ENCODE results near the gene FSIP2.

Gene FSIP2

DNA sequence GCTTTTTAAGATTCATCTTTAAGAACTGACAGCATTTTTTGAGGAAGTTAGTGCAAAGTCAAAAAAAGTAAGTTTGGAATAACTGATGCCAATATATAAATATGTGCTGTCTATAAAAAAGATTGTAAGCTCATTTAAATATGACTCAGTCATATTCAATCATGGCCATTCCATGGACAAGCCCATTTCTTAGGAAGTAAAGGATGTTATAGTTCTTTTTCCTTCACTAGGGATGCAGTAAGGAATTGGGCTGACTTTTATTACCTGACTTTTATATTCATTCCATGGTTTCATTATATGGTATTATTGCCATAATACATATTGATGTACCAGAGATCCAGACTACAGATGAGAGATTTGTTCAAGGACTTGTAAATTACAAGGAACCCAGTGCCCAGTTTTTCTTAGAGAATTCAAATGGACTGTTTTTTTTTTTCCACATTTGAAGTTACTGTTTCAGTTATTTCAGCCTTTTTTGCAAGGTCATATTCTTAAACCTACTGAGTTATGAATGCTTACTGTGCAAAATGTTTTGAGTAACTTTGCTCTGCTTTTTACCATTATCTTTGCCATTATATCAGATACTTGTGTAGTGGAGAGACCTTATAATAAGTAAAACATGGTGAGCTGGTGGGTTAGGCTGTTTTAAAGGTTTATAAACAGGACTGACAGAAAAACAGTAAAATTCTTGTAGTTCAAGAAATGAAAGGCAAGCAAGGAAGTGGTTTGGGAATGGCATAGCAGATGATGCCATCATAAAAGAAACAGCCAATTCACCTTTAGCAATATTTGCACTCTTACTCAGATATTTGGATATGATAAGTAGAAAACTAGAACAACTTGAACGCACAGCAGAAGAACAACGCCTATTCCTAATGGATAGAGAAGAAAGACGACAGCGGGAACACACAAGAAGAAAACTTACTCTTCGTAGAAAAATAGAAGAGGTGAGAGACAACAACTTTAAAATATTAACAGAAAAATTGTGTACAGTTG, 7.6 kb downstream of the FSIP2 start:
- TF ChIP-seq ISL1 (CRISPR knock-in tag; IDR thresholded peaks at IDR 0.05): no peak
- TF ChIP-seq, protein P1, sequence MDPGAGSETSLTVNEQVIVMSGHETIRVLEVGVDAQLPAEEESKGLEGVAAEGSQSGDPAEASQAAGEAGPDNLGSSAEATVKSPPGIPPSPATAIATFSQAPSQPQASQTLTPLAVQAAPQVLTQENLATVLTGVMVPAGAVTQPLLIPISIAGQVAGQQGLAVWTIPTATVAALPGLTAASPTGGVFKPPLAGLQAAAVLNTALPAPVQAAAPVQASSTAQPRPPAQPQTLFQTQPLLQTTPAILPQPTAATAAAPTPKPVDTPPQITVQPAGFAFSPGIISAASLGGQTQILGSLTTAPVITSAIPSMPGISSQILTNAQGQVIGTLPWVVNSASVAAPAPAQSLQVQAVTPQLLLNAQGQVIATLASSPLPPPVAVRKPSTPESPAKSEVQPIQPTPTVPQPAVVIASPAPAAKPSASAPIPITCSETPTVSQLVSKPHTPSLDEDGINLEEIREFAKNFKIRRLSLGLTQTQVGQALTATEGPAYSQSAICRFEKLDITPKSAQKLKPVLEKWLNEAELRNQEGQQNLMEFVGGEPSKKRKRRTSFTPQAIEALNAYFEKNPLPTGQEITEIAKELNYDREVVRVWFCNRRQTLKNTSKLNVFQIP (CRISPR knock-in tag; IDR thresholded peaks at IDR 0.05; ENCODE audit: borderline replicate concordance, low read depth): no peak
- TF ChIP-seq ZC3H10 (CRISPR knock-in tag; IDR thresholded peaks at IDR 0.05): no peak
- TF ChIP-seq, protein P2, sequence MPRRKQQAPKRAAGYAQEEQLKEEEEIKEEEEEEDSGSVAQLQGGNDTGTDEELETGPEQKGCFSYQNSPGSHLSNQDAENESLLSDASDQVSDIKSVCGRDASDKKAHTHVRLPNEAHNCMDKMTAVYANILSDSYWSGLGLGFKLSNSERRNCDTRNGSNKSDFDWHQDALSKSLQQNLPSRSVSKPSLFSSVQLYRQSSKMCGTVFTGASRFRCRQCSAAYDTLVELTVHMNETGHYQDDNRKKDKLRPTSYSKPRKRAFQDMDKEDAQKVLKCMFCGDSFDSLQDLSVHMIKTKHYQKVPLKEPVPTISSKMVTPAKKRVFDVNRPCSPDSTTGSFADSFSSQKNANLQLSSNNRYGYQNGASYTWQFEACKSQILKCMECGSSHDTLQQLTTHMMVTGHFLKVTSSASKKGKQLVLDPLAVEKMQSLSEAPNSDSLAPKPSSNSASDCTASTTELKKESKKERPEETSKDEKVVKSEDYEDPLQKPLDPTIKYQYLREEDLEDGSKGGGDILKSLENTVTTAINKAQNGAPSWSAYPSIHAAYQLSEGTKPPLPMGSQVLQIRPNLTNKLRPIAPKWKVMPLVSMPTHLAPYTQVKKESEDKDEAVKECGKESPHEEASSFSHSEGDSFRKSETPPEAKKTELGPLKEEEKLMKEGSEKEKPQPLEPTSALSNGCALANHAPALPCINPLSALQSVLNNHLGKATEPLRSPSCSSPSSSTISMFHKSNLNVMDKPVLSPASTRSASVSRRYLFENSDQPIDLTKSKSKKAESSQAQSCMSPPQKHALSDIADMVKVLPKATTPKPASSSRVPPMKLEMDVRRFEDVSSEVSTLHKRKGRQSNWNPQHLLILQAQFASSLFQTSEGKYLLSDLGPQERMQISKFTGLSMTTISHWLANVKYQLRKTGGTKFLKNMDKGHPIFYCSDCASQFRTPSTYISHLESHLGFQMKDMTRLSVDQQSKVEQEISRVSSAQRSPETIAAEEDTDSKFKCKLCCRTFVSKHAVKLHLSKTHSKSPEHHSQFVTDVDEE (CRISPR knock-in tag; IDR thresholded peaks at IDR 0.05): no peak
- no peak for ATAC-seq

- no peak for ATAC-seq
- TF ChIP-seq RARB (CRISPR knock-in tag; IDR thresholded peaks at IDR 0.05) (no peak), BACH2 (CRISPR knock-in tag; IDR thresholded peaks at IDR 0.05; ENCODE audit: borderline replicate concordance) (no peak), PATZ1 (CRISPR knock-in tag; IDR thresholded peaks at IDR 0.05; ENCODE audit: borderline replicate concordance) (no peak), ZC3H10 (CRISPR knock-in tag; IDR thresholded peaks at IDR 0.05) (no peak), ZFP3 (CRISPR knock-in tag; IDR thresholded peaks at IDR 0.05) (no peak), ARNTL (CRISPR knock-in tag; IDR thresholded peaks at IDR 0.05; ENCODE audit: borderline replicate concordance, low read depth) (no peak), ZNF70 (CRISPR knock-in tag; IDR thresholded peaks at IDR 0.05) (no peak), ZFP30 (CRISPR knock-in tag; IDR thresholded peaks at IDR 0.05) (no peak)
- TF ChIP-seq, protein P3, sequence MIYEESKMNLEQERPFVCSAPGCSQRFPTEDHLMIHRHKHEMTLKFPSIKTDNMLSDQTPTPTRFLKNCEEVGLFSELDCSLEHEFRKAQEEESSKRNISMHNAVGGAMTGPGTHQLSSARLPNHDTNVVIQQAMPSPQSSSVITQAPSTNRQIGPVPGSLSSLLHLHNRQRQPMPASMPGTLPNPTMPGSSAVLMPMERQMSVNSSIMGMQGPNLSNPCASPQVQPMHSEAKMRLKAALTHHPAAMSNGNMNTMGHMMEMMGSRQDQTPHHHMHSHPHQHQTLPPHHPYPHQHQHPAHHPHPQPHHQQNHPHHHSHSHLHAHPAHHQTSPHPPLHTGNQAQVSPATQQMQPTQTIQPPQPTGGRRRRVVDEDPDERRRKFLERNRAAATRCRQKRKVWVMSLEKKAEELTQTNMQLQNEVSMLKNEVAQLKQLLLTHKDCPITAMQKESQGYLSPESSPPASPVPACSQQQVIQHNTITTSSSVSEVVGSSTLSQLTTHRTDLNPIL (CRISPR knock-in tag; IDR thresholded peaks at IDR 0.05; ENCODE audit: low read depth): no peak
Measured at GRCh38 chr2:185757356-185757755, 18.8 kb downstream of the FSIP2 start.

DNA sequence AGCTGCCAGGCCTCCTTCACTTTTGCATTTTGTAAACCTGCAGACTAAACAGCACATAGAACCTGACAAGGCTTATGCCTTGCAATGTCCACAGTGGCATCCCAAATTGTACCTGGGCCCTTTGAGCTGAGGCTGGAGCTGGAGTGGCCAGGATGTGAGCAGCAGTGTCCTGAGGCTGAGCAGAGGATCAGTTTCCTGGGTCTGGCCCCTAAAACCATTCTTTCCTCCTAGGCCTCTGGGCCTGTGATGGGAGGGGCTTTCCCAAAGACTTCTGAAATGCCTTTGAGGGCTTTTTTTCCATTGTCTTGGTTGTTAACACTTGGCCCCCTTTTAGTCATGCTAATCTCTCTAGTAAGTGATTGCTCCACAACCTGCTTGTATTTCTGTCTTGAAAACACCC, 32.8 kb downstream of the FSIP2 start:
- ATAC-seq: no peak

GRCh38 chr2:185780890-185781289, 42.3 kb downstream of the FSIP2 start:
- ATAC-seq: peak; percentile 61
- TF ChIP-seq ARNTL (CRISPR knock-in tag; IDR thresholded peaks at IDR 0.05; ENCODE audit: borderline replicate concordance, low read depth): no peak
- TF ChIP-seq ZFP3 (CRISPR knock-in tag; IDR thresholded peaks at IDR 0.05): no peak
- TF ChIP-seq, protein P4, sequence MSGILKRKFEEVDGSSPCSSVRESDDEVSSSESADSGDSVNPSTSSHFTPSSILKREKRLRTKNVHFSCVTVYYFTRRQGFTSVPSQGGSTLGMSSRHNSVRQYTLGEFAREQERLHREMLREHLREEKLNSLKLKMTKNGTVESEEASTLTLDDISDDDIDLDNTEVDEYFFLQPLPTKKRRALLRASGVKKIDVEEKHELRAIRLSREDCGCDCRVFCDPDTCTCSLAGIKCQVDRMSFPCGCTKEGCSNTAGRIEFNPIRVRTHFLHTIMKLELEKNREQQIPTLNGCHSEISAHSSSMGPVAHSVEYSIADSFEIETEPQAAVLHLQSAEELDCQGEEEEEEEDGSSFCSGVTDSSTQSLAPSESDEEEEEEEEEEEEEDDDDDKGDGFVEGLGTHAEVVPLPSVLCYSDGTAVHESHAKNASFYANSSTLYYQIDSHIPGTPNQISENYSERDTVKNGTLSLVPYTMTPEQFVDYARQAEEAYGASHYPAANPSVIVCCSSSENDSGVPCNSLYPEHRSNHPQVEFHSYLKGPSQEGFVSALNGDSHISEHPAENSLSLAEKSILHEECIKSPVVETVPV (CRISPR knock-in tag; IDR thresholded peaks at IDR 0.05): no peak
- no peak for TF ChIP-seq TCF4 (CRISPR knock-in tag; IDR thresholded peaks at IDR 0.05; ENCODE audit: borderline replicate concordance)
- TF ChIP-seq ISL1 (CRISPR knock-in tag; IDR thresholded peaks at IDR 0.05): peak; percentile 36; the same call in 1 of the 2 replicates
- TF ChIP-seq, protein P1 (CRISPR knock-in tag; IDR thresholded peaks at IDR 0.05; ENCODE audit: borderline replicate concordance, low read depth): no peak
- no peak for TF ChIP-seq ZNF565 (CRISPR knock-in tag; conservative IDR thresholded peaks at IDR 0.05; ENCODE audit: low read depth)
- no peak for TF ChIP-seq PPARA (CRISPR knock-in tag; IDR thresholded peaks at IDR 0.05; ENCODE audit: borderline replicate concordance)

More for the DNA sequence above, 32.8 kb downstream of the FSIP2 start:
- TF ChIP-seq ZFP30 (CRISPR knock-in tag; IDR thresholded peaks at IDR 0.05): no peak
- no peak for TF ChIP-seq TCF4 (CRISPR knock-in tag; IDR thresholded peaks at IDR 0.05; ENCODE audit: borderline replicate concordance)
- TF ChIP-seq ZFP3 (CRISPR knock-in tag; IDR thresholded peaks at IDR 0.05): no peak
- TF ChIP-seq BACH2 (CRISPR knock-in tag; IDR thresholded peaks at IDR 0.05; ENCODE audit: borderline replicate concordance): no peak
